GM23248 (cell line): Measurements from ENCODE around the gene PCDHA9. TPM values are rescaled to one million over a fixed set of nuclear protein-coding genes. Genes with fewer than 3 reads are reported as not detected.
"Not testable (repeated sequence)": the region's sequence is repeated elsewhere in the genome, so short reads cannot be mapped to it uniquely, and the experiment has no call there.

Source experiments
- DNase-seq: peaks from one replicate; pipeline ENCODE4 v3.0.0-alpha.2; 2015
- H2AFZ ChIP-seq: fragments of 200-600 bp; sonication (generic); 2 replicates; pipeline ENCODE4 v1.6.1; 2016; ENCODE audit warnings: antibody characterized with exemption
- H3F3A ChIP-seq: fragments of 200-600 bp; sonication (generic); 2 replicates; pipeline ENCODE4 v1.6.1; 2016; ENCODE audit warnings: mild to moderate bottlenecking, antibody characterized with exemption, mixed run types; ENCODE audit not compliant: insufficient read depth
- H3K27ac ChIP-seq: fragments of 200-600 bp; sonication (generic); 2 replicates; pipeline ENCODE4 v1.5.1; 2016; ENCODE audit warnings: mild to moderate bottlenecking
- H3K27me3 ChIP-seq: fragments of 200-600 bp; sonication (generic); replicated peaks from 2 replicates; pipeline ENCODE4 v1.6.1; 2016; ENCODE audit warnings: mild to moderate bottlenecking; ENCODE audit not compliant: insufficient read depth
- H3K36me3 ChIP-seq: fragments of 200-600 bp; sonication (generic); 2 replicates; pipeline ENCODE4 v1.6.1; 2016; ENCODE audit warnings: low read depth, mild to moderate bottlenecking
- H3K4me1 ChIP-seq: fragments of 200-600 bp; sonication (generic); 2 replicates; pipeline ENCODE4 v1.6.1; 2016; ENCODE audit warnings: mild to moderate bottlenecking; ENCODE audit not compliant: insufficient read depth
- H3K4me2 ChIP-seq: fragments of 200-600 bp; sonication (generic); one replicate; pipeline ENCODE4 v1.6.1; 2016; ENCODE audit warnings: mild to moderate bottlenecking; ENCODE audit not compliant: unreplicated experiment
- H3K4me3 ChIP-seq: fragments of 200-600 bp; sonication (generic); 2 replicates; pipeline ENCODE4 v1.5.1; 2016; ENCODE audit warnings: mild to moderate bottlenecking
- H3K79me2 ChIP-seq: fragments of 200-600 bp; sonication (generic); 2 replicates; pipeline ENCODE4 v1.6.1; 2016; ENCODE audit warnings: mild to moderate bottlenecking; ENCODE audit not compliant: insufficient read depth
- H3K9ac ChIP-seq: fragments of 200-600 bp; sonication (generic); 2 replicates; pipeline ENCODE4 v1.6.1; 2016; ENCODE audit warnings: mild to moderate bottlenecking
- H3K9me2 ChIP-seq: fragments of 200-600 bp; sonication (generic); 2 replicates; pipeline ENCODE4 v1.6.1; 2016; ENCODE audit warnings: mixed run types, mild to moderate bottlenecking, moderate library complexity; ENCODE audit not compliant: insufficient read depth
- H3K9me3 ChIP-seq: fragments of 200-600 bp; sonication (generic); one replicate; pipeline ENCODE4 v1.6.1; 2017; ENCODE audit warnings: low read depth
- H4K20me1 ChIP-seq: fragments of 200-600 bp; sonication (generic); 2 replicates; pipeline ENCODE4 v1.6.0; 2016; ENCODE audit not compliant: insufficient read depth
- EZH2 ChIP-seq: fragments of 200-600 bp; sonication (generic); IDR thresholded peaks from 2 replicates; pipeline ENCODE4 v1.6.1; 2018; ENCODE audit warnings: antibody characterized with exemption, mild to moderate bottlenecking; ENCODE audit not compliant: insufficient read depth, poor library complexity, severe bottlenecking
- EZH2phosphoT487 ChIP-seq: fragments of 200-600 bp; sonication (generic); IDR thresholded peaks from 2 replicates; pipeline ENCODE4 v1.6.1; 2018; ENCODE audit warnings: antibody characterized with exemption, moderate library complexity, mild to moderate bottlenecking, low read depth; ENCODE audit not compliant: insufficient read depth
- WGBS, 2 experiments: methylation state at CpG; one replicate each; pipeline ENCODE4 v1.1.6; 2015 to 2017; ENCODE audit warnings: low lambda C conversion rate in 2 of 2, low coverage in 1 of 2; ENCODE audit errors: missing lambda C conversion rate in 2 of 2; 5-methylcytosine and 5-hydroxymethylcytosine counted together
- in situ Hi-C: fragments of 300-500 bp; cut with MboI; formaldehyde crosslinking; loops from 2 replicates; pipeline ENCODE4 v1.15.0; 2020
- polyA plus RNA-seq: library from polyadenylated mRNA; unstranded; fragments of >200 nt; fragmentation: Nextera tagmentation; extraction: Ambion mirVana; gene quantifications from 2 replicates; pipeline ENCODE4 v1.2.1, GENCODE V29; 2016
- total RNA-seq: library from RNA; depleted of rRNA; stranded (reverse); fragments of >200 nt; shearing (Covaris generic); gene quantifications from 2 replicates; pipeline ENCODE4 v1.2.3, GENCODE V29; 2014

The PCDHA9 gene
- total and polyA plus RNA-seq, 2 experiments from 2014 or later = 0.04 TPM; not detected in 1

GRCh38 chr5:140827704-140828361, 20.3 kb upstream of the PCDHA9 start, which contains the start of gene PCDHA6:
Gene PCDHA6, plus strand, starts transcription at chr5:140827960. Its CDS starts 132 bp downstream, at chr5:140828092.
- Histone ChIP-seq H3K36me3 (no peaks in the 10 kb centered on the region), H3K4me2 (no peak within 1 kb of the TSS), H3F3A (no peaks in the 10 kb centered on the region), H3K4me3 (no peak within 1 kb of the TSS), H4K20me1 (no peaks in the 10 kb centered on the region), H3K27me3 (no peaks in the 10 kb centered on the region), H2AFZ (no peak within 1 kb of the TSS), H3K27ac (no peak within 1 kb of the TSS), H3K4me1 (no peaks in the 10 kb centered on the region), H3K9me2 (no peaks in the 10 kb centered on the region), H3K9me3 (no peaks in the 10 kb centered on the region), H3K9ac (no peak within 1 kb of the TSS), H3K79me2 (no peaks in the 10 kb centered on the region)
- in situ Hi-C loops = no loop called here
- peak; percentile 2 for DNase-seq
- WGBS, 2 experiments = 22 to 24% methylated on average over 27 of the region's 27 CpGs
- TF ChIP-seq EZH2 (no peak), EZH2phosphoT487 (no peak)

- WGBS, 2 experiments = 24 to 29% methylated on average over 18 of the region's 18 CpGs
- Histone ChIP-seq H3K9me3 (no peaks in the 10 kb centered on the region), H3K4me1 (no peaks in the 10 kb centered on the region), H3K4me2 (no peak overlapping the region), H2AFZ (no peak overlapping the region), H3K9ac (no peak overlapping the region), H3K36me3 (no peaks in the 10 kb centered on the region), H3K27me3 (no peaks in the 10 kb centered on the region), H3K4me3 (no peak overlapping the region), H3F3A (no peaks in the 10 kb centered on the region), H3K27ac (no peak overlapping the region), H3K79me2 (no peaks in the 10 kb centered on the region), H3K9me2 (no peaks in the 10 kb centered on the region), H4K20me1 (no peaks in the 10 kb centered on the region)
- TF ChIP-seq EZH2 = no peak
- no peak for TF ChIP-seq EZH2phosphoT487
- no peak for DNase-seq
- in situ Hi-C loops = no loop called here
These were observed 19.8 kb upstream of the PCDHA9 start for GRCh38 chr5:140828362-140828737.

- H3K27me3 ChIP-seq, in situ Hi-C loops, H3K9me2 ChIP-seq, H2AFZ ChIP-seq, H3K36me3 ChIP-seq, H3K9me3 ChIP-seq, H3F3A ChIP-seq, H3K79me2 ChIP-seq, H3K4me1 ChIP-seq, H3K4me3 ChIP-seq, H3K4me2 ChIP-seq, H4K20me1 ChIP-seq, DNase-seq, H3K27ac ChIP-seq, H3K9ac ChIP-seq: not testable (repeated sequence)
- WGBS, 2 experiments = 55 to 57% methylated on average over 89 to 100 of the region's 106 CpGs
These were observed 18.4 kb upstream of the PCDHA9 start for GRCh38 chr5:140829511-140830501.

GRCh38 chr5:140833993-140834392, 14.2 kb upstream of the PCDHA9 start, which contains the start of gene PCDHA7:
Gene PCDHA7, plus strand, starts transcription at chr5:140834269. Its CDS starts 115 bp downstream, at chr5:140834384.
- no peaks in the 10 kb centered on the region for H3K36me3 ChIP-seq
- no peaks in the 10 kb centered on the region for H4K20me1 ChIP-seq
- no peak within 1 kb of the TSS for H3K27ac ChIP-seq
- peak within 1 kb of the TSS; percentile 9; the same call in 1 of the 2 replicates for H3K4me3 ChIP-seq
- peak; percentile 26 for DNase-seq
- peak within 1 kb of the TSS; percentile 8; the same call in 1 of the 2 replicates for H2AFZ ChIP-seq
- H3K9me2 ChIP-seq = no peaks in the 10 kb centered on the region
- H3K4me1 ChIP-seq = no peaks in the 10 kb centered on the region
- in situ Hi-C loops = no loop called here
- TF ChIP-seq EZH2 (no peak), EZH2phosphoT487 (no peak)
- no peak within 1 kb of the TSS for H3K4me2 ChIP-seq
- WGBS, 2 experiments = 10 to 11% methylated on average over 8 of the region's 8 CpGs
- H3F3A ChIP-seq = no peaks in the 10 kb centered on the region
- H3K9ac ChIP-seq = no peak within 1 kb of the TSS
- H3K79me2 ChIP-seq = no peaks in the 10 kb centered on the region
- H3K27me3 ChIP-seq = no peaks in the 10 kb centered on the region
- H3K9me3 ChIP-seq = no peaks in the 10 kb centered on the region

- H3K9ac ChIP-seq, H3K27me3 ChIP-seq, H3K36me3 ChIP-seq, H3K79me2 ChIP-seq, H3K9me3 ChIP-seq, H3K27ac ChIP-seq, H3K9me2 ChIP-seq, H4K20me1 ChIP-seq, H3F3A ChIP-seq, H3K4me2 ChIP-seq, H3K4me1 ChIP-seq, in situ Hi-C loops, DNase-seq: not testable (repeated sequence)
- Histone ChIP-seq H3K4me3 (peak overlapping the region; percentile 9; the same call in 1 of the 2 replicates), H2AFZ (peak overlapping the region; percentile 8; the same call in 1 of the 2 replicates)
- 19 to 24% methylated on average over 30 to 34 of the region's 38 CpGs for WGBS, 2 experiments
These were observed 13.7 kb upstream of the PCDHA9 start for GRCh38 chr5:140834439-140835008.
